Loucy (cell line): ENCODE measurements around the gene TMEM169.

ENCODE experiments used
- H2AFZ ChIP-seq: fragments of 200-600 bp; sonication (generic); 2 replicates; pipeline ENCODE4 v1.6.0; 2016; ENCODE audit warnings: antibody characterized with exemption, mild to moderate bottlenecking, low read length, moderate library complexity
- H3F3A ChIP-seq: fragments of 200-600 bp; 2 replicates; pipeline ENCODE4 v1.6.0; 2016; ENCODE audit warnings: antibody characterized with exemption, low read depth, mild to moderate bottlenecking
- H3K27me3 ChIP-seq: fragments of 200-600 bp; sonication (generic); 2 replicates; pipeline ENCODE4 v1.6.1; 2014; ENCODE audit warnings: low read length, mild to moderate bottlenecking; ENCODE audit not compliant: insufficient read depth, poor library complexity, severe bottlenecking
- H3K36me3 ChIP-seq: fragments of 200-600 bp; sonication (generic); 2 replicates; pipeline ENCODE4 v1.6.1; 2016; ENCODE audit warnings: low read length; ENCODE audit not compliant: insufficient read depth
- H3K4me1 ChIP-seq: fragments of 200-600 bp; sonication (generic); 2 replicates; pipeline ENCODE4 v1.5.1; 2014; ENCODE audit warnings: low read length, mild to moderate bottlenecking; ENCODE audit not compliant: insufficient read depth, poor library complexity, severe bottlenecking
- H3K4me2 ChIP-seq: fragments of 200-600 bp; sonication (generic); 2 replicates; pipeline ENCODE4 v1.6.0; 2014; ENCODE audit warnings: antibody characterized with exemption, low read length, low read depth, mild to moderate bottlenecking; ENCODE audit not compliant: poor library complexity, severe bottlenecking
- H3K4me3 ChIP-seq: fragments of 200-600 bp; sonication (generic); 2 replicates; pipeline ENCODE4 v1.5.1; 2014; ENCODE audit warnings: low read length, mild to moderate bottlenecking, mixed read lengths; ENCODE audit not compliant: poor library complexity, severe bottlenecking
- H3K79me2 ChIP-seq: fragments of 200-600 bp; sonication (generic); 2 replicates; pipeline ENCODE4 v1.6.1; 2014; ENCODE audit warnings: low read length; ENCODE audit not compliant: insufficient read depth
- H3K9ac ChIP-seq: fragments of 200-600 bp; sonication (generic); 2 replicates; pipeline ENCODE4 v1.6.0; 2014; ENCODE audit warnings: mild to moderate bottlenecking, low read depth, low read length, moderate library complexity; ENCODE audit not compliant: poor library complexity, severe bottlenecking
- H3K9me2 ChIP-seq: fragments of 200-600 bp; sonication (generic); replicated peaks from 2 replicates; pipeline ENCODE4 v1.6.1; 2016; ENCODE audit warnings: low read depth, low read length, mixed read lengths
- H3K9me3 ChIP-seq: fragments of 200-600 bp; sonication (generic); 2 replicates; pipeline ENCODE4 v1.6.1; 2014; ENCODE audit warnings: mild to moderate bottlenecking, antibody characterized with exemption, low read length, low read depth; ENCODE audit not compliant: insufficient read depth
- H4K20me1 ChIP-seq: fragments of 200-600 bp; sonication (generic); 2 replicates; pipeline ENCODE4 v1.6.0; 2014; ENCODE audit warnings: antibody characterized with exemption, low read length, mild to moderate bottlenecking; ENCODE audit not compliant: insufficient read depth, poor library complexity, severe bottlenecking
- CTCF ChIP-seq: fragments of 200-600 bp; sonication (generic); conservative IDR thresholded peaks from 2 replicates; pipeline ENCODE4 v1.5.1; 2014; ENCODE audit warnings: mild to moderate bottlenecking, antibody characterized with exemption, low read length
- EZH2phosphoT487 ChIP-seq: fragments of 200-600 bp; IDR thresholded peaks from 2 replicates; pipeline ENCODE4 v1.6.1; 2018; ENCODE audit warnings: antibody characterized with exemption, mild to moderate bottlenecking, moderate library complexity, borderline replicate concordance

Gene TMEM169

GRCh38 chr2:216109962-216110614 lies 28.4 kb downstream of the TMEM169 start:
- H3K79me2 ChIP-seq: peaks cover 61% of the 10 kb centered on the region
- peak overlapping the region; percentile 91 for H3K4me3 ChIP-seq
- TF ChIP-seq EZH2phosphoT487: no peak
- peak; percentile 79 for TF ChIP-seq CTCF
- no peaks in the 10 kb centered on the region for H3K9me3 ChIP-seq
- H3K4me2 ChIP-seq: peak overlapping the region; percentile 94
- H3F3A ChIP-seq: peaks cover 26% of the 10 kb centered on the region
- H4K20me1 ChIP-seq: peaks cover 49% of the 10 kb centered on the region
- H3K9me2 ChIP-seq: no peaks in the 10 kb centered on the region
- H3K4me1 ChIP-seq: peaks cover 51% of the 10 kb centered on the region
- H3K36me3 ChIP-seq: peaks cover 41% of the 10 kb centered on the region
- peaks cover 8% of the 10 kb centered on the region for H3K27me3 ChIP-seq
- no peak overlapping the region for H2AFZ ChIP-seq
- peak overlapping the region; percentile 99 for H3K9ac ChIP-seq

GRCh38 chr2:216110620-216111019 lies 28.9 kb downstream of the TMEM169 start:
- TF ChIP-seq EZH2phosphoT487 (no peak), CTCF (no peak)
- H3K36me3 ChIP-seq: peaks cover 41% of the 10 kb centered on the region
- H2AFZ ChIP-seq: no peak overlapping the region
- H3K27me3 ChIP-seq: peaks cover 8% of the 10 kb centered on the region
- peaks cover 57% of the 10 kb centered on the region for H3K4me1 ChIP-seq
- H3K9ac ChIP-seq: peak overlapping the region; percentile 99
- H3F3A ChIP-seq: peaks cover 26% of the 10 kb centered on the region
- H3K4me3 ChIP-seq: peak overlapping the region; percentile 91
- H3K9me3 ChIP-seq: no peaks in the 10 kb centered on the region
- peaks cover 66% of the 10 kb centered on the region for H3K79me2 ChIP-seq
- H3K4me2 ChIP-seq: peak overlapping the region; percentile 94
- no peaks in the 10 kb centered on the region for H3K9me2 ChIP-seq
- peaks cover 49% of the 10 kb centered on the region for H4K20me1 ChIP-seq

- H4K20me1 ChIP-seq: peaks cover 49% of the 10 kb centered on the region
- no peaks in the 10 kb centered on the region for H3K9me2 ChIP-seq
- H3K9me3 ChIP-seq: no peaks in the 10 kb centered on the region
- H3K4me2 ChIP-seq: peak overlapping the region; percentile 94
- peak overlapping the region; percentile 99 for H3K9ac ChIP-seq
- H3F3A ChIP-seq: peaks cover 26% of the 10 kb centered on the region
- no peak overlapping the region for H2AFZ ChIP-seq
- peaks cover 71% of the 10 kb centered on the region for H3K79me2 ChIP-seq
- peaks cover 44% of the 10 kb centered on the region for H3K36me3 ChIP-seq
- H3K4me3 ChIP-seq: peak overlapping the region; percentile 91
- no peak; the same call in 1 of the 2 replicates for TF ChIP-seq CTCF
- no peak for TF ChIP-seq EZH2phosphoT487
- H3K4me1 ChIP-seq: peaks cover 62% of the 10 kb centered on the region
- H3K27me3 ChIP-seq: peaks cover 8% of the 10 kb centered on the region
Observed at GRCh38 chr2:216111122-216111521, 29.4 kb downstream of the TMEM169 start.
